NCI-H2171 treated with DMSO at 0.1 percent for 48 hours (cell line): ENCODE measurements around the gene TAF1B.

Source experiments
- DNase-seq: peaks from one replicate; lab custom pipeline; 2025; lab: John Stamatoyannopoulos, UW

TAF1B gene

GRCh38 chr2:9967053-9967775 is 123.9 kb downstream of the TAF1B start:
- no peak for DNase-seq

- DNase-seq = no peak
Measured at GRCh38 chr2:9968553-9969497, 125.6 kb downstream of the TAF1B start.

GRCh38 chr2:9970200-9971044 is 127.1 kb downstream of the TAF1B start:
- no peak for DNase-seq

GRCh38 chr2:9971105-9971818 is 128.0 kb downstream of the TAF1B start:
- DNase-seq = no peak

GRCh38 chr2:9971890-9972289 is 128.6 kb downstream of the TAF1B start:
- DNase-seq = no peak

GRCh38 chr2:9972621-9973479 is 129.6 kb downstream of the TAF1B start:
- DNase-seq = no peak

- DNase-seq = no peak
Measured at GRCh38 chr2:9973690-9974089, 130.4 kb downstream of the TAF1B start.

- DNase-seq = no peak
Measured at GRCh38 chr2:9974343-9974742, 131.1 kb downstream of the TAF1B start.

GRCh38 chr2:9975328-9975727 is 132.1 kb downstream of the TAF1B start:
- DNase-seq = no peak

- no peak for DNase-seq
Measured at GRCh38 chr2:9975805-9976447, 132.7 kb downstream of the TAF1B start.

- no peak for DNase-seq
Measured at GRCh38 chr2:9979977-9980376, 136.7 kb downstream of the TAF1B start.

- no peak for DNase-seq
Measured at GRCh38 chr2:9980520-9980919, 137.2 kb downstream of the TAF1B start.

GRCh38 chr2:9981655-9982054 is 138.4 kb downstream of the TAF1B start:
- no peak for DNase-seq

- DNase-seq = no peak
Measured at GRCh38 chr2:9982248-9982647, 139.0 kb downstream of the TAF1B start.

- DNase-seq = no peak
Measured at GRCh38 chr2:9982891-9983290, 139.6 kb downstream of the TAF1B start.

- DNase-seq = no peak
Measured at GRCh38 chr2:9983401-9984216, 140.3 kb downstream of the TAF1B start.
